GM18861 (cell line): ENCODE results near the gene RNF150.

ENCODE experiments used
- ATAC-seq: cut with Tn5 transposase; IDR thresholded peaks from one replicate; pipeline ENCODE4 v1.9.1; 2021; ENCODE audit not compliant: unreplicated experiment

The RNF150 gene

DNA sequence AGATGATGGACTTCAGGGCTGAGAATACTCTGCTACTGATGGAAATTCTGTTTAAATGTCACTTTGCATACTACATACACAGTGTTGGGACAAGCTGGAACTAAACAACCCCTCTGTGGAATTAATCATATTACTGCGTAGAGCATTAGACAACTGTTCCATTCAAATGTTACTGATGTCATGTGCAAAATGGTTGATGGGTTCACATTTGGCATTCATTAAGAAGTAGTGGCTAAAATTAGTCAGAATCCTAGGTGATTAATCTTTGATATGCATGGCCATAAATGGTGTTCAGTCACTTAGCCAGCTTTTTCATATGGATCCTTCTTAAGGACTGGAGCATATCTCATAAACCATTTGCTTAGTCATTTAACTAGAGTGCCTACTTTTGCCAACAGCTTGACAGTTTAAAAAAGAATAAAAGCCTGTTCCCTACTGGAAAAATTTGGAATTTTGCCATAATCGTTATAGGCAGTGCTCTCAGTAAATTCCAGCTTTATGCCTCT, 105.2 kb downstream of the RNF150 start:
- ATAC-seq, result no peak

DNA sequence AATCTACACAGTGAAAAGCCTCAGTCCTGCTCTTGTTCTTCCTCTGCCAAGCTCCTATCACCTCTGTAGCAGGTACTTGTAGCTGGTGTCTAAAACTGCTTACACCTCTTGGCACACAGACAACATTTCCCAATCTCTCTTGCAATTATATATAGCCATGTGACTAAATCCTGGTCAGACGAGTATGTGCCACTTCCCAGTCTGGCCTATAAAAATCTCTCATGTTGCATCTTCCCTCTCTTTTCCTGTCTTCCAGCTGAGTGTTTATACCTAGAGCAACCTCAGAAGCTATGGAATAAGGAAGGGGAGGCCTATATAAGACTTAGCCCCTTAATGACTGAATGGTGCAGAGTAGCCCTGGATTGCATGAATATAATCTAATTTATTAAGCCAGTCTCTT, 105.8 kb downstream of the RNF150 start:
- no peak for ATAC-seq

DNA sequence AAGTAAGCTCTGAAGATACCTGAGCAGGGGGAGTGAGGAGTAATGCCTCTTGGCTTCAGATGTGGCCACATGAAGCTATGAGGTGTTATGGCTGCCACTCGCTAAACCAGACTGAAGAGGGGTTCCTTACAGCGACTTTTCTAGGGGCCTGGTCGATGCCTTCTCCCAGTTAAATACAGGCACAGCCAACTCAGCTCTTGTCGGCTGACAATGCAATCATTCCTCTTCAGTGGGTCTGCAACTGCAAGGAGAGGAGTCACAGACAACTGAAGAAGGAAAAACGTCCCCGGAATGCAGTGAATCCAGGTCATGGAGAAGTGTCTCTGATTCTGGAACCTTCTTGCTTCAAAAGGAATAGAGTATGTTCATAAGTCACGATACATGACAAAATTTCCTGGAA, 106.4 kb downstream of the RNF150 start:
- ATAC-seq, result no peak

DNA sequence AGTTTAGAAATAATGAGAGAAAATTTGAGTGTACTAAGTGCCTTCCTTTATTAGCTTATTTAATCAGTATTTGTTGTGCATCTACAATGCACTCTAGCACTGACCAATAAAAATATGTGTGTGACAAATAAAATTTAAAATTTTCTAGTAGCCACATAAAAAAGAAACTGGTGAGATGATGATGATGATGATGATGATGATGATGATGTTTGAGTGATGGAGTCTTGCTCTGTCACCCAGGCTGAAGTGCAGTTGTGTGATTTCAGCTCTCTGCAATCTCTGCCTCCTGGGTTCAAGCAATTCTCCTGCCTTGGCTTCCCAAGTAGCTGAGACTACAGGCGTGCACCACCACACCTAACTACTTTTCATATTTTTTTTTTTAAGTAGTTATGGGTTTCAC, 110.2 kb downstream of the RNF150 start:
- no peak for ATAC-seq

DNA sequence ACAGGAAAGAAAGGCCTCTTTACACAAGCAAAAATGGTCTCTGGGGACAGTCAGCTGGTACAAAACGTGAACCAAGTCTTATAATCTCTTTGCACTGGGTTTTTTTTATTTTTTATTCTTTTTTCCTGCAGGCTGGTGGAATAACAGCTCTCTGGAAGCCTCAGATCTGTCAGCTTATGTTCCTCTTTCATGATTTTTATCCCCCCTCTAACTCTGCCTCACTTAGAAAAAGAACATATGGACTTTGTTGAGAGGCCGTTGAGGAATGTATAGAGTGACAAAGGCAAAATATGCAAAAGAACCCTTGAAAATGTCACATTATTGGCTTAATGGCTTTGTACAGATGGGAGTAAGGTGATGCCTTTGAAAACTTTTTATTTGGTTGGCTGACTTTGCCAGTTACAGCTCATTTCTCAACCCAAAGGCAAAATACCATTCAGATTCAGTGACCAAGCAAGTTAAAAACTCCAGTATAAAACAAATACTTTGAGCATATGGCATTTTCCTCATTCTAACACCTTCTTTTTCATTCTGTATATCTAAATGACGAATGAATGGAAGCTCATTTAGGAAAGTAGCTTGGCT, 111.1 kb downstream of the RNF150 start:
- no peak for ATAC-seq

DNA sequence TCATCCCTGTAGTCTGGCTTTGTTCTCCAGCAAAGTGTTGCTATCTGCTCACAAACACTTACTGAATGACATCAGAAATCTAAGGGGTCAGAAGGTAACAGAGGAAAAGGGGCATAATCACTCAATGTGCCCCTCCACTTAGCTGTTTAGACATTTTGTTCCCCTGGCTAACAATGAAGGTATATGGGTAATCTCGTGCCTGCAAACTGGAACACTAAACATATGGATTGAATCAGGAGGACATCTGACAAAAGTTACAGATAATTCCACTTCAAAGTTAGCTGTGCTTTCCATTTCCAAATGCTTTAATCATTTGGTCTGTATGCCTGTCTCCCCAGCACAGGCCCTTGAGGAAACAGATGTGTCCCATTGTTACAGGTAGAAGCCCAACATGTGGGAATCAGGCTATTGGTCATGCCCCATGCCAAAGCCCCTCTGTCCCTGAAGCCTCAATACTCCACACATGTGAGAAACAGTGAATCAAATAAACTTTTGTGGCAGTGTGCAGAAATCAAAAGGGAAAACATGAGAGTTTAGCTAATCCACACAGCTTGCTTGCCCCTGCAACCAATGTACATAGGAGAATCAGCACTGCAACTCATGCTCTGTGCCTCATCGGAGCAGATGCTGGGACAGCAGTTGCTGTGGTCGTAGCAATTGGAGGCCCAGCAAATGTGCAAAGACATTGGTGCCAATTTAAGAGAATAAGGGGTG, 111.7 kb downstream of the RNF150 start:
- no peak for ATAC-seq

DNA sequence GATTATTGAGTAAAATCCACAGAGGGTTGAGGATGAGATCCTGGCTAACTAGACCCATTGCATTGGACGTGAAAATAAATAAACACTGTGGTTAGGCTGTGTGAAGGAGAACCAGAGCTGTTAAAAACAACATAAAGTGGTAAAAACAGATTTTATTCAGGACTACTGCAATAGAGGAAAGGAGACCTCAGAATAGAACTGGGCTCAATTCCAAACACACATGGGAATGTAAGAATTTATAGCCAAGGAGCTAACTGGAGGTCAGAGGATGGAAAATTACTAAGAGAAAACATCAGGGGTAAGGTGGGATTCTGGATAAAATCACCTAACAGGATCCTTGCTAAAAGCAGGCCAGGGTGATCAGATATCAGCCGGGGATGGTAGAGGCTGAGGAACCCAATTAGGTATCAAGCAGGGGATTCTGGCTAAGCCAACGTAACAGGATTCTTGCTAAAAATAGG, 112.4 kb downstream of the RNF150 start:
- ATAC-seq, result no peak

DNA sequence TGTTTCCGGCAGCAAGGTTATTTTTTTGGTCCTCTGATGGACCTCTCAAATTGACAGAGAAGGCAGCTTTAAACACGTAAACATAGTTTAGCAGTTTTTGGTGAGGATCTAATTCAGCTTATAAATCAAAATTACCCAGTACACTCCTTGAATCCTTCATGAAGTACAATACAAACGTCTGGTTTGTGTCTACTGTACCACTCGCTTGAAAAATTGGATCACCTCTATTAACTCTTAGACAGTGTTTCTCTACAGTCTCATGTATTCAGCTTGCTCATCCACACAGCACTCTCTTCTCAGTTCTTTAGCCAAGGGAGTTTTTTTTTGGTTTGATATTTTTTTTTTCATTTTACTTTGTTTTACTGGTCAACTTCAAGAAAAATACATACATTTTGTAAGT, 113.5 kb downstream of the RNF150 start:
- no peak for ATAC-seq

DNA sequence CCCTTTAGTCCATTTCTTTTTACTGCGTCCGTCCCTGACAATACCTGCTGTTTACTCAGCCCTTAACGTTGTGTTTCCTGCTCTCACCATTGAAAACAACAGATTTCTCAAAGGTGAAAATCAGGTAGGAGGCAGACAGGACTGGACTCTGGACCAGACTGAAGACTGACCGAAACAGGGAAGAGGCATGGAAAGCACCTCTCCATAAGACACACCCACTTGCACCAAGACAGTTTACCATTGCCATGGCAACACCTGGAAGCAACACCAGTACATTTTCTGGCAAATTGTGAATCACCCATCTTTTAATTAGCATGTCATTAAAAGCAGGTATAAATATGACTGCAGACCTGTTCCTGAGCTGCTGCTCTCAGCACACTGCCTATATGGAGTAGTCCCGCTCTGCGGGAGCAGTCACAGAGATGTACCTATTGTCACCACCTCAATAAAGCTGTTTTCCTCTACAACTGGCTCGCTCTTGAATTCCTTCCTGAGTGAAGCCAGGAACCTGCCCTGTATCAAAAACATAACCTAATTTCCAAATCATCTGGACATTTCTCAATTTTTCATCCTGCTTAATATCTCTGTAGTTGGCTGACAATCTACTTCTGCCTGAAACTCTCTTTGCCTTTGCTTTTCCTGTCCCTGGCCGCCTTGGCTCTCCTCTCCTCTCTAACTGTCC, 117.0 kb downstream of the RNF150 start:
- no peak for ATAC-seq

DNA sequence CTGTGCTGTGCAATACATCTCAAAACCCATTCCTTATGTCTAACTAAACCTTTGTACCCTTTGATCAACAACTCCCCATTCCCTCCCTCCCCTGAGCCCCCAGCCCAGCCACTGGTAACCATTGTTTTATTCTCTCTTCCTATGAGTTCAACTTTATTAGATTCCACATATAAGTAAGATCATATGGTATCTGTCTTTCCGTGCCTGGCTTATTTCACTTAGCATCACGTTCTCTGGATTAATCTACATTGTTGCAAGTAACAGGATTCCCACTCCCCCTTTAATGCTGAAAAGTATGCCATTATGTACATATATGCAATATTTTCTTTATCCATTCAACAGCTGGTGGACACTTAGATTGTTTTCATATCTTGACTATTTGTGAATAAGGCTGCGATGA, 119.4 kb downstream of the RNF150 start:
- no peak for ATAC-seq

DNA sequence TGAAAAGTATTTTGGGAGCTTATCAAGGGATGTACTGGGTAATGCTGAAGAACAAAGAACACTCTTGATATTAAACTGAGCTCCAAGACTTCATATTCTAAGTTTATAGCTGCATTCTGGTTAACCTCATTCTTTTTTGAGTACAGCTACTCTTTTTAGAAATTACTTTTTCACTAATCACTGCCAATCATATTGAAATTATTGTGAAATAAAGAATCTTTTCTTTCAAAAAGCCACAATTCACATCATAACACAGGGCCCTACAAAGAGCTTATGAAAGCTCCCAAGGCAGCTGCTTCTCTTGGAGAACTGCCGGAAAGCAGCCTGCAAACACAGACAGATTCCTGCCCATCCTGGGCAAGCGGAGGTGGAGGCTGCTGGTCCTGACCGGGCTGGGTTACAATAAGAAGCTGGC, 121.4 kb downstream of the RNF150 start:
- ATAC-seq, result no peak

DNA sequence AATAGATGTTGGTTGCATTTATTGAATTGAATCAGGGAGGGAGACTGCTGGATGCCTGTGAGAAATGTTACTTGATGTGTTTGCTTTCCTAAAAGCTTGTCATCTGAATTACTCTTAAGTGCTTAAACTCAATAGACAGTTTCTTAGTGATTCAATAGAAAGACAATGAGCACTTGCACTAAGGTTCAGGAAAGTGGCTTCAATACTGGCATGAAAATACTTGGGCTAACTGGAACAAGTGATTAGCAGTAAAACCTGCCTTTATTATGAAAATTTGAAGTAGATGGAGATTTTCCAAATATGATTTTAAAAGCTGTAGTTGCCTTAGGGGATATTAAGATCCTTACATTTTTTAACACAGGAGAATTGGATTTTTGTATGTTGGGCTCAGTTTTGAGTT, 123.3 kb downstream of the RNF150 start:
- ATAC-seq, result no peak

DNA sequence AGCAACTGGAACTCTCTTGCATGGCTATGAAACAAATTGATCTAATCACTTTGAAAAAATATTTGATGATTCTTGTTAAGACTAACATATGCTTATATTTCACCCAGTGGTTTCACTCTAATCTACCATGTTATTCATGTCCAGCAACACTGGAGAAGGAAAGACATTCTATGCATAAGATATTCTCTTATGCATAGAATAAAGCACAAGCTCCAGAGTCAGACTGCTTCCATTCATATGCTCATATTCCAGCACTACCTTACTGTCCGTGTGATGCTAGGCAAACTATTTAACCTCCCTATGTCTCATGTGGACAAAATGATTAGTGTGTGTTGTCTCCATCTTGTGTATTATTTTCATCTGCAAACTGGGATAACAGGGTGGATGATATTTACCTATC, 124.1 kb downstream of the RNF150 start:
- no peak for ATAC-seq

DNA sequence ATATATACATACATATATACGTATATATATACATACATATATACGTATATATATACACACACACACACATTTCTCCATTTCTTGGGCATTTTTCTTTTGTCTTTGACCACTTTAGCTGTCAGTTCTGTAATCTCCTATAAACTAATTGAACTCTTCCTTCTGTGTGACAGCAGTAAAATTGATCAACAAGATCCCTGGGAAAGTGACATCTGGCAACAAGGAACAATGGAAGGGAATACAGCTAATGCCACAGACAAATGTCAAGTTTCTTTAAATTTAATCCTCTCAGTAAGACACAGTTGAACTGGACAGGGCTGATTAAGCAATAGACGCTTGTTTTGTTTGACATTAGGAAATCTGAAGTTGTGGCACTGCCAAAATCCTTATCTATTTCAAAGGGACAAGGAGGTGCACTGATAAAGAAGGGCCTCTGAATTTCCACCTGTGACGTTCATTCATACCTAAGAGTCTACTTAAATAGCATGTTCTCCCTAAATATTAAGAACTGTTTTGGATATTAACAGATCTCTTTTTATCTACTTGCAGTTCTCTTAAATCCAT, 126.9 kb downstream of the RNF150 start:
- ATAC-seq, result no peak

DNA sequence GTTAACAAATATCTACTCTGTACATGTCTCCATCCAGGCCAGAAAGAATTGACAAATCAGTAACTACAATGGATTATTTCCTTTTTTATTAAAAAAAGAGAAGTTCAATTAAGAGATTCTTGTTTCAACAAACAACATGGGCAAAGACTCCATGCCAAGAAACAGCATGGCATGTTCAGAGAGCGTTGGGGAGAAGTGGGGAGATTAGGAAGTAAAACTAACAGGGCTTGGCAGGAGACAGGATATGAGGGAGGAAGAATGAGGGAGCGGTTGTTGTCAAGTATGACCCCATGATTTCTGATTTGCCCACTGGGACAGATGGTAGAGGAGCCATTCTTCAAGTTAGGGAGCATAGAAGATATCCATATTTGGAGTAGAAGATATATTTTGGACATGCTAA, 128.4 kb downstream of the RNF150 start:
- ATAC-seq, result no peak

DNA sequence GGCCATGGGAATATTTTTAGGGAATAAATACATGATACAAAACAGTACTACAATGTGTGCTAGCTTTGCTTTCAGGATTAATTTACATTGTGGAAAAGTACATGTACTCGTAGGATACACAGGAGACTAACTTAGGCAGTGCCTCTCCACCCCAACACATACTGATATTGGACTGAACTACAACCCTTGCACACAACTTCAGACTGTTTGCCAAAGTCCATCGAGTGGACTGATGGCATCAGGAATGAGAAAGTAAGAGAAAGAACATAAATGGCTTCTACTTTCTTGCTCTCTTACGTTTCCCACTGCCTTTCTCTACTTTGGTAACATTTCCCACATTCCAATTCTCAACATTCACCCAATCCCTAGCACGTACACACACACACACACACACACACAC, 130.1 kb downstream of the RNF150 start:
- ATAC-seq, result no peak

DNA sequence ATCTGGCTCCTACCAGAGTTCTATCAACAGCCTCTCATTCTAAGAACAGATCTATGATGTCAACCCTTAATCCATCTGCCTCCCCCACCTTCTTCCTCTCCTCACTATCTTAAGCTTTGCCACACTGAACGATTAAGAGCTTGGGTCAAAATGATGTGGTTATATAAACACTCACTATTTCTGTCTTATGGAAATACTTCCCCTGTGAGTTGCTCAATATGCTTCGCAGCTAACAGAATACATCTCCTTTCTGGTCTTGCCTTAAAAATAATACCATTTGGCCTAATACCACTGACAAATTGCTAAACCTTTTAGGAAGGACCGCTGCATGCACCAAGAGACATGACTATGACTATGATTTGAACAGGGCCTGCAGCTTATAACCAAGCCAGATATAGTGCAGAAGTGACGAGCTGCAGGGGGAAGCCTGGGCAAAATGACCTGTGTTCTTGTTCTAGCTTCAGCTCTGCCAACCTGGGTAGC, 130.9 kb downstream of the RNF150 start:
- no peak for ATAC-seq

DNA sequence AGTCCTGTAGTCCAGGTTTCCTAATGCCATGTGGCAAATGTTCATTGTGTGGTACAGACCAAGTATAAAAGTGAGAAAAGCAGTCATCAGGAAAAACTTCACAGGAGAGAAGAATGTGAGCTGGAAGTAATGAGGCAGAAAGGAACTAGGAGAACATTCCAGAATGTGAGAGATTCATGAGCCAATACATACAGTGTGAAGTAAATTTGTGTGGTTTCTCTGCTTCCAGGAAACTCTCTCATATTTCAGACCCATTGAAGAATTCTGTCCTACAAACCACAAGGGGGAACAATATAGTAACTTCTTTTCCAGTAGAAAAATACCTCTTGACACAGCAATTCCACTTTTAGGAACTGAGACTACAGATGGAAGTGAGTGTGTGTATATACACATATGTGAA, 136.5 kb downstream of the RNF150 start:
- ATAC-seq, result no peak

DNA sequence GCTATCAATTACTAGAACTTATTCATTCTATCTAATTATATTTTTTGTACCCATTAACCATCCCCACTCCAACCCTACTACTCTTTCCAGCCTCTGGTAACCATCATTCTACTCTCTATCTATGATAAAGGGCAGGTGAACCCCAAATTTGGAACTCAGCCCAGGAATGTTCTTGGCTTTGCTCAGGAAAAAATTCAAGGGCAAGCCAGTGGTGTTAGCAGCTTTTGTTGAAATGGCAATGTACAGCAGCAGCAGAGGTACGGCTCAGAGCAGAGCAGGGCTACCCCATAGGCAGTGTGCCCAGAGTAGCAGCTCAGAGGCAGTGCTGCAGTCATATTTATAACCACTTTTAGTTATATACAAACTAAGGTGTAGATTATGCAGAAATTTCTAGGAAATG, 138.2 kb downstream of the RNF150 start:
- no peak for ATAC-seq

DNA sequence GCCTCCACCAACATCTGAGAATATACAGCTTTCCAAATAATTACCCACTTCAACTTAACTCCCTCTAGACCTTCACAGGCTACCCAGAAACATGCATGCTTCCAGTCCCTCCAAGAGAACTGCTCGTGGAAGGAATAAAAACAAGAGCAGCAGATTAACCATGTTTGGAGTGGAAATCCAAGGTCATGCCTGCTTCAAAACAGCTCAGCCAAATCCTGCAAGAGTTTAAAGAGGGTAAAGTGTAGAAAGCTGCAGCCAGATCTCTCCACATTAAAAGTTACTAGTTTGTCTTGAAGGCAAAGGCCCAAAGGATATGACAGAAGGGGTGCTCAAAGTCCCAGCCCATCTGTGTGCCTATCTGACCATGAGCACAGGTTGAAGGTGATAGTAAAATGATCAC, 139.3 kb downstream of the RNF150 start:
- no peak for ATAC-seq

DNA sequence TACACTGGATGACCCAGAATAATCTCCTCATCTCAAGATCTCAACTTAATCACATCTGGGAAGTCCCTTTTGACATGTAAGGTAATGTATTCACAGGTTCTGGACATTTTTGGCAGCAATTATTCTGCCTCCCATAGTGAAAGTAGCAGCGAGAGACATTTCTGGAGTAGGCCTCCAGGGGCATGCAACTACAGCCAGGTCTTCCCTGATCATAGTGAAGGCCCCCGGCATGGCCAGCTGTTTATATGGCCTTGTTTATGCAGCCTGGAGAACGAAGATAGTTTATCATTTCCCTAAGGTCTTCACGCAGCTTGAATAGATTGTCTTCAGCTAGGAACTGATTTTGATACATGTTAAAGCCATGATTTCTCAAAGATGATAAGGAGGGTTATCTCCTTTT, 139.9 kb downstream of the RNF150 start:
- no peak for ATAC-seq

DNA sequence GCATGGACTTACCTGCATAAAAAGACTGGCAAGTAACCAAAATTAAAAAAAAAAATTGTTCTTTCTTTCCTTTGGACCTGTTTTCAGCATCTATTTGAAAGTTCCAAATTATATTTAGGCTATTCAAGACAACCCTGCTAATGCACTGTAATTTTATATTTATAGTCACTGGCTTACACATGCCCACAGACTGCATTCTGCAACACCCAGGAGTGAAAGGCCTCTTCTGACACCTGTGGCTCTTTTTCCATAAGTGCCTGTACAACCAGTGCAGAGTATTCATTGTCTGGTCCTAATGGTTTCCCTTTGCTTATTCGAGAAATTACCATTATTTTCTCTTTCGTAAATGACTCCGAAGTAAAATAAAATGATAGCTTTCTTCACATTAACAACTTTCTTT, 143.3 kb downstream of the RNF150 start:
- no peak for ATAC-seq
